NCI-H2227 (cell line): Measurements from ENCODE around the gene RIOK2.

Experiments used
- DNase-seq: peaks from one replicate; lab custom pipeline; 2025; ENCODE audit not compliant: unreplicated experiment; lab: John Stamatoyannopoulos, UW

RIOK2 gene

GRCh38 chr5:97131139-97131710 is 51.8 kb downstream of the RIOK2 start:
- no peak for DNase-seq

- no peak for DNase-seq
Measured at GRCh38 chr5:97127727-97128126, 55.3 kb downstream of the RIOK2 start.

- no peak for DNase-seq
Measured at GRCh38 chr5:97125125-97125683, 57.8 kb downstream of the RIOK2 start.

GRCh38 chr5:97124335-97124734 is 58.7 kb downstream of the RIOK2 start:
- no peak for DNase-seq

- no peak for DNase-seq
Measured at GRCh38 chr5:97121848-97122247, 61.2 kb downstream of the RIOK2 start.

- DNase-seq, result no peak
Measured at GRCh38 chr5:97120195-97120594, 62.9 kb downstream of the RIOK2 start.

GRCh38 chr5:97119007-97119390 is 64.0 kb downstream of the RIOK2 start:
- DNase-seq, result no peak

GRCh38 chr5:97118261-97119006 is 64.6 kb downstream of the RIOK2 start:
- no peak for DNase-seq

GRCh38 chr5:97115932-97116331 is 67.1 kb downstream of the RIOK2 start:
- no peak for DNase-seq

- DNase-seq, result no peak
Measured at GRCh38 chr5:97112230-97112629, 70.8 kb downstream of the RIOK2 start.

GRCh38 chr5:97111616-97112015 is 71.4 kb downstream of the RIOK2 start:
- no peak for DNase-seq

- DNase-seq, result no peak
Measured at GRCh38 chr5:97111004-97111403, 72.0 kb downstream of the RIOK2 start.
